Adipose tissue (tissue), 3 donors: Measurements from ENCODE around the gene THSD7B. TPM values are rescaled to one million over a fixed set of nuclear protein-coding genes. Genes with fewer than 3 reads are reported as not detected.

Experiments used
- H3K27ac ChIP-seq: one replicate; pipeline ENCODE4 v1.5.1; 2013; ENCODE audit warnings: low read depth, low read length
- WGBS, 3 donors: extraction: QIAGEN DNeasy Blood & Tissue Kit; methylation state at CpG; one replicate each; pipeline ENCODE4 v1.1.7; 2013; 5-methylcytosine and 5-hydroxymethylcytosine counted together
- polyA plus RNA-seq, 3 donors: library from polyadenylated mRNA; stranded (reverse); fragments of 200-250 nt; gene quantifications; one replicate each; pipeline ENCODE4 v1.2.3, GENCODE V29; 2013
- donor health status: healthy with polysubstance abuse.
- donor health status: Bipolar disorder and iron deficiency.
- donor health status: healthy.

Gene THSD7B
- polyA plus RNA-seq, 3 donors: 0.17 to 0.79 (median 0.34) TPM

DNA sequence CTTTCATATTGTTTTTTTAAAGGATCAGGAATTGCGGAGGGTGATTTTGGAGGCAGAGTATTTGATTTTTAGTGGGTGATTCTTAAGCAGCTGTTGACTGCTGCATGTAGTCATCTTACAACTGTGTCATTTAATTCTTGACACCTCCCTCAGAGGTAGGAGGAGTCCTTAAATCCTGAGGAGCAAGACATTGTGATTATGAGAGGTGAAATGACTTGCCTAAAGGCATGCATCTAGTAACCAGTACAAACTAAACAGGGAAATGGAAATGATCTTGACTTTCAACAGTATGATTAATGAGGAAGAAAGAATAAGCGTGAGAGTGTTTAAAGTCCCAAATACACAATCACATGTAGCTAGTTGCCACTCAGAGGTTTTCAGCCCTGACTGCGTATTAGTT lies 440.7 kb downstream of the THSD7B start:
- H3K27ac ChIP-seq: no peak overlapping the region

DNA sequence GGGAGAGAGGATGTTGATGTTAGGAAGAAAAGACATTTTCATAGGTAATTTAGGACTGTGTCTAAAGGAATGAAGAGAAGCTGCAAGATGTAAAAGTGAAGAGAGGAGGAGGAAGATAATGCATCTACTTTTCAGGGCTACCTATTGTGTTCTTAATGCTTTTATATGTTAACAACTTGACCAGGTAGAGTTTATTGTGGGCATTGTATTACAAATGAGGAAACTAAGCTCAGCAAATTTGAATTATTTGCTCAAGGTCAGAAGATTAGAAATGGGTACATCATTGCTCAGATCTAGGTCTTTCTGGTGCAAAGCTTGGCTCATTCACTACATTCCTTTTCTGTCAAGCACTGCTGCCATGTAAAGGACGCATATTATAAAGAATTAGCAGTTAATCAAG lies 441.7 kb downstream of the THSD7B start:
- WGBS, 3 donors: 44 to 87% (median 56%) methylated on average over 1 of the region's 1 CpG
- H3K27ac ChIP-seq: no peak overlapping the region

More for the DNA sequence above, 440.7 kb downstream of the THSD7B start:
- 67 to 87% (median 86%) methylated on average over 3 of the region's 3 CpGs for WGBS, 3 donors

DNA sequence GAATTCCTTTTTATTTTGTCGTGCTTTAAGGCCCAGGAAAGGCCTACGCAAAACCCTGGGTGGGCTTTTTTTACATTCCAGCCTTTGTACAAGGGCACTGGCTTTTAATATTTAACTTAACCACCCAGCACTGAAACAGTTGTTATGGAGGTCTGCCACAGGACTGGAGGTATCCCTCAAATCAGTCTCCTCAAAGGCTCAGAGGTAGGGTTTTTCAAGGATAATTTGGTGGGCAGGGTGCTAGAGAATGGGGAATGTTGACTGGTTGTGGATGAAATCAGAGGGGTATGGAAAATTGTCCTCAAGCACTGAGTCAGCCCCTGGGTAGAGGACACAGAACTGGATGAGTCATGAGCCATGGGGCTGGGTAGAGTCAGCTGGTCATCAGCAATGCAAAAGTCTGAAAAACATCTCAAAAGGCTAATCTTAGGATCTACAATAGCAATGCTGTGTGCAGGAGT lies 443.1 kb downstream of the THSD7B start:
- WGBS, 3 donors: 41 to 67% (median 56%) methylated on average over 2 of the region's 2 CpGs

DNA sequence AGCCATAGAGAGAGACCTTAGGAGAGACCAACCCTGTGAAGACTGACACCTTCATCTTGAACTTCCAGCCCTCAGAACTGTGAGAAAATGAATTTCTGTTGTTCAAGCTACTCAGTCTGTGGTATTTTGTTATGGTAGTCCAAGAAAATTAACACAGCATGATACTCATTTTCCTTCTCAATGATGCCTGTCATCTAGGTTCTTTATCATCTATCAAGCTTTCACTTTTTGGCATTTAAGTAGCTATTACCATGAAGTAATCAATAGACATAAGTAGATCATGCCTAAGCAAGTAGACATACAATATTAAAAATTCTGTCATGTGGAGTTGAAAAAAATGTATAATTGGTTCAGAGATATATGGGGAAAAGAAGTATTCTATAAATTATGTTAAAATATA lies 444.7 kb downstream of the THSD7B start:
- H3K27ac ChIP-seq: no peak overlapping the region

More for the DNA sequence above, 443.1 kb downstream of the THSD7B start:
- H3K27ac ChIP-seq: no peak overlapping the region

DNA sequence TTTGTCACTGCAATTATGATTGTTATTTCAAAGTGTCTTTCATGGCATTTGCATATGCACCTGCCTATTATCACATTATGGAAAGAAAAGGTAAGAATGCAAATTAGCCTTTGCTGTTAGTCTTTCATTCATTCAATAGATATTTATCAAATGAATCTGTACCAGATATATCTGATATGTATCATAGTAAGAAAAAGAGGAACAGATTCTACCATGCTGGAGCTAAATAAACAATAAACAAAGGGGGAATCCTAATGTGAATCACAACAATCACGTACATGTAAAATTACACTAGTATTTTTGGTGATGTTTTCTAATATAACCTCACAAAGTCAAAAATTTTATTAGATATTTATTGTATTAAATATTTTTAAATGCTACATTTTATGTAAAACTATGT lies 446.4 kb downstream of the THSD7B start:
- no peak overlapping the region for H3K27ac ChIP-seq
- WGBS, 3 donors: 85 to 96% (median 92%) methylated on average over 1 of the region's 1 CpG

DNA sequence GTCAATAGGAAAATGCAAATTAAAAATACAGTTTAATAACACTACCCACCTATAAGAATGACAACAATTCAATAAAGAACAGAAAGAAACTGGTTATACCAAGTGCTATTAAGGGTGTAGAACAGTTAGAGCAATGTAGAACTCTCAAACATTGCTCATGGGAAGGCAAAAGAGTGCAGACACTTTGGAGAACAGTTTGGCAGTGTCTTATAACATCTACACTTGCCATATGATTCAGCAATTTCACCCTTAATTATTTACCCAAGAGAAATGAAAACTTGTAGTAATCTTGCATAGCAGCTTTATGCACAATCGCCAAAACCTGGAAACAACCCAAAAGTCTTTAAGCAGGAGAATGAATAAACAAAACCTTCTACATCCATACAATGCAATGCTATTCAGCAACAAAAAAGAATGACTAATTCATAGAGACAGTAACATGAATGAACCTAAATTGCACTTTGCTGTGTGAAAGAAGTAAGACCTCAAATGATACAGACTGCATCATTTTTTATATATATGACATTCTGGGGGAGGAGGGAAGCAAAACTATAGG lies 455.2 kb downstream of the THSD7B start:
- WGBS, 3 donors: 38 to 64% (median 54%) methylated on average over 1 of the region's 1 CpG
- no peak overlapping the region for H3K27ac ChIP-seq

DNA sequence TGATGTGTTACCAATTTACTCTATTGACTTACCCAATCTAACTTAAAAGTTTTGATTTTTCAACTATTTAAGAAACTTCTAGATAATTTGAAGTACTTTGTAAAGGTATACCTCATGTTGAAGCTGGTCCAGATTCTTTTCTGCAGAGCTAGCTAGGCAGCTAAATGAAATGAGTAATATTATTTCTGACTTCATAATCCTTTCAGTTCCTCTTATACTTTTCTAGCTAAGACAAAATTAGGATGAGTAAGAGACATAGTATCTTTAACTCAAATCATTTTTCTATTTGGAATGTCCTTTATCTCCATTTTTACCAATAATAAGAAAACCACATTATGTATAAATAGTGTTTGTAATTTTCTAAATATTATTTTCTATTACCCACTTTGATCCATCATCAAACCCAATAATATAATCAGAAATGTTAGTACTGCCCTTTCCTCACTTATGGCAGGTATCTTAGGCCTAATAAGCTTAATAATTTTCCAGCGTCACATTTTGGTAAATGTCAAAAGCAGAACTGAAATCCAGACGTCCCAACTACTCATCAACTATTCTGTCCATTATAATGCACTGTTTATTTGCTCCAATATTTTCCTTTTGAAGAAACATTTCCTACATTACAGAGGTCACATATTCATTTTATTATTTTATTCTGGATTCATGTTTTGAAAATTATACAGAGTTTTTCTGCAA lies 456.6 kb downstream of the THSD7B start:
- WGBS, 3 donors: 57 to 77% (median 77%) methylated on average over 2 of the region's 2 CpGs
- H3K27ac ChIP-seq: no peak overlapping the region

DNA sequence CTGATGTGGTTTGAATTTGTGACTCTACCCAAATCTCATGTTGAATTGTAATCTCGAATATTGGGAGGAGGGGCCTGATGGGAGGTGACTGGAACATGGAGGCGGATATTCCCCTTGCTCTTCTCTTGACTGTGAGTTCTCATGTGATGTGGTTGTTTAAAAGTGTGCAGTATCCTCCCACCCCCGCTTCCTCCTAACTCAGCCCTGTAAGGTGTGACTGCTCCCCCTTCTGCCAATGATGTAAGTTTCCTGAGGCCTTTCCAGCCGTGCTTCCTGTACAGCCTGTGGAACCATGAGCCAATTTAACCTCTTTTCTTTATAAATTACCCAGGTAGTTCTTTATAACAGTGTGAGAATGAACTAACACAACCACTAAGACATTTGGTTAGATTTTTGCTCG lies 458.4 kb downstream of the THSD7B start:
- H3K27ac ChIP-seq: no peak overlapping the region
- WGBS, 3 donors: 74 to 77% (median 75%) methylated on average over 5 of the region's 5 CpGs

DNA sequence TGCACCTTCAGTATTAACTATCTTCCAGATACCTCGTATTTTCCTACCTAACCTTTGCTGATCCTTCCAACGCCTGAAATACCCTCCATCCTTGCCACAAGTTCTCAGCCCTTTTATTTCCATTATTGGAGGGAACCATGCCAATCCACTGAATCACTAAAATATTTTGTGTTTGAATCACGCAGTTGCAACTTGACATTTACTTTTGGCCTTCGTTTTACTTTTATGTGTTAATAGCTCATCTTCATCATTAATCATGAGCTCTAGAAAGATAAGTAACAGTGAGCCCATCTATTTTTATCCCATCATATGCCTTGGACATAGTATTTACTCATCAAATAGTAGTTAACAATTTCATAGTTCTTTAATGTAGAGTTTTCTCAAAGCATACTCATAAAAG lies 463.2 kb downstream of the THSD7B start:
- WGBS, 3 donors: 58 to 67% (median 58%) methylated on average over 4 of the region's 4 CpGs
- no peak overlapping the region for H3K27ac ChIP-seq

DNA sequence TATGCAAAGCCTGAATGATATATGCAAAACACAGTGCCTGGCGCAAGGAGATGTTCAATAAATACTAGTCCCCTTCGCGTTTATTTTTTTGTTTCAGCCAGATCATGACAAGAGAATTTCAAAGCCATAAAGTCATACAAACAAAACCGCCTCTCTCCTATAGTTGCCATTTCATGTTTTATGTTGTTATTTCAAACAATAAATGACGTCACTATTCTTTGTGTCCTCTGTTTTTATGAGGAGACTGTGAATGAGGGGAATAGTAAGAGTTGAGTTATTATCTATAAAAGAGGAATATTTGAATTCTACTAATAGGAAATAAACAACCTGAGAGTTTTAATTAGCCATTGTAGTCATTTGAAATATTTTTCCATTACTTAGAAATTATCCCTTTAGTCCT lies 464.5 kb downstream of the THSD7B start:
- no peak overlapping the region for H3K27ac ChIP-seq
- WGBS, 3 donors: 81 to 91% (median 85%) methylated on average over 5 of the region's 5 CpGs

DNA sequence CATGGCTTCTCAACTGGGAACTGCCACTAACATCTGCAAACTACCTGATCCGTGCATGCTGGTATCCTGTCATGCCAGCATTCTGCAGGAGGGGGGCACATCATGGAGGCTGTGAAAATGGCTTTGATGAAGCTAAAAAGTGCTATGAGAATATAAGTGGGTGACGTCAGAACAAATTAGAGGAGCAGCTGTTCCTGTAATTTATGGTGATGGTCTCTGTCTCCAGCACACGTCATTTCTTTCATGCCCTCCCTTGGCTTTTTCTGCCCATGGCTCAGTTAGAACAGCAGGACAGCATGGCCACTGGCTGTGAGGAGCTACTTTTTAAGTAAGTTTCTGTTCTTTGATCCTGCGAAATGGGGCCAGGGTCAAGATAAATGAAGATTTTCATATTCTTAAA lies 466.3 kb downstream of the THSD7B start:
- 68 to 72% (median 69%) methylated on average over 4 of the region's 4 CpGs for WGBS, 3 donors
- H3K27ac ChIP-seq: no peak overlapping the region

DNA sequence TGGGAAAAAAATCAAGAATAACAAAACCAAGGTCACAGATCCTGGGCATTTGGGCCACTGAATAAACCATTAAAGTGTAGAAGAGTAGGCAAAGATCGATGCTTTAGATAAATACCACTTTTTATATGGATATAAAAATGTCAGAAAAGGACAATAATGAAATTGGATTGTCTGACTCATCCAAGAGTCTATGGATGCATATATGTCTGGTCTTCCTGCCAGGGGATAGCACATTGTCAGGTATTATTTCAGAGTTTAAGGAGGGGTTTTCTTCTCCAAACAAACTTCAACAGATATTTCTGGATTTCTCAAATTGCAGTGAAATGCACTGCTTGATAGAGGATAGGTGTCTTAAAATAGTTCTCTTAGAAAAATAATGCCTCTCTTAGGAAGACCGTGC lies 466.7 kb downstream of the THSD7B start:
- WGBS, 3 donors: 69 to 87% (median 85%) methylated on average over 2 of the region's 2 CpGs
- H3K27ac ChIP-seq: no peak overlapping the region

DNA sequence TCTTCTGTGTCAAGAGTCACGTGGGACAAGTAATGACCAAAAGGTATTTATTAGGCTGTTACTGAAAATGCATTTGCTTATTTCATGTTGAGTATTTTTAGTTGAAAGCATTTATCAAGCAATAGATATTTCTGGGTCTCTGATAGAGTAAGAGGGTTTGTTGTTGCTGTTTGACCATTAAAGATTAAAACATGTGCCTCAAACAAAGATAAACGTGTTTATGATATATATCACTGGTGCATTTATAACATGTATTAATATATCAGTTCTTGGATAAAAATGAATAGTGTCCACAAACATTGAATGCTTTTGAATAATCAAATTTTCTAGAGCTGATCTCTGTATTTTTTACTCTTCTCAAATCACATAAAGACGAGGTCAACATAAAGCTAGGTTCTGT lies 467.7 kb downstream of the THSD7B start:
- no peak overlapping the region for H3K27ac ChIP-seq
- WGBS, 3 donors: 68 to 85% (median 82%) methylated on average over 3 of the region's 3 CpGs

DNA sequence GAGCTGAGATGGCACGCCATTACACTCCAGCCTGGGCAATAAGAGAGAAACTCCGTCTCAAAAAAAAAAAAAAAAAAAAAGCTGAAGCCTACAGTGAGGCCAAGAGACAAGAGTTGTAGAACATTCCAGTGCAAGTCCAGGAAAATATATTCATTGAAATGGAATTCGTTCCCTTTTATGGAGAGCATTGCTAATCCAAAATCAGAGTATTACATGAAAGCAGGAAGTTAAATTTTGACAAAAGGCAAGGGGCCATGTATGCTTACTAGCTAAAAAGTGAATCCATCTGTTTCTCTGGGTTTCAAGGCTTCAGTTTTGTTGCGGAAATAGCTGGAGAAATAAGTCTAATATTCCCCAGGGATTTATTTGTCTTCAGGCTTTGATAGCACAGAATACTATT lies 471.7 kb downstream of the THSD7B start:
- H3K27ac ChIP-seq: no peak overlapping the region
- WGBS, 3 donors: 52 to 62% (median 60%) methylated on average over 4 of the region's 4 CpGs

DNA sequence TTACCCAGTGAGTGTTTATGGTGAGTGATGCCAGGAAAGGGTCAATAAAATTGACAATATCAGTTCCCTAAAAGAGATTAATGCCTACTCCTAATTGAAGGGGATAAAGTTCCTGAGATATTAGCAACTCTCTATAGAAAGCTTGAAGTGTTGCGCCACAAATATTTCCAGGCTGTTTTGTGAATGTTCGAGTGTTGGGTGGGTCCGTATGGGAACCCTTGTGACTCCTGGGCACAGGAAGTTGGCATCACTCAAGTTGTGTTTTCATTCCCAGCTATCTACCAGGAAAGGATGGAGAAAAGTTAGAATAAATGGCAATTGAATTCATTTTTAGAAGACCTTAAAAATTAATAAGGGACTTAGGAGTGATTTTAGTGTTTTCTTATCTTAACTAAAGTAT lies 472.7 kb downstream of the THSD7B start:
- no peak overlapping the region for H3K27ac ChIP-seq
- 81 to 94% (median 90%) methylated on average over 3 of the region's 3 CpGs for WGBS, 3 donors

DNA sequence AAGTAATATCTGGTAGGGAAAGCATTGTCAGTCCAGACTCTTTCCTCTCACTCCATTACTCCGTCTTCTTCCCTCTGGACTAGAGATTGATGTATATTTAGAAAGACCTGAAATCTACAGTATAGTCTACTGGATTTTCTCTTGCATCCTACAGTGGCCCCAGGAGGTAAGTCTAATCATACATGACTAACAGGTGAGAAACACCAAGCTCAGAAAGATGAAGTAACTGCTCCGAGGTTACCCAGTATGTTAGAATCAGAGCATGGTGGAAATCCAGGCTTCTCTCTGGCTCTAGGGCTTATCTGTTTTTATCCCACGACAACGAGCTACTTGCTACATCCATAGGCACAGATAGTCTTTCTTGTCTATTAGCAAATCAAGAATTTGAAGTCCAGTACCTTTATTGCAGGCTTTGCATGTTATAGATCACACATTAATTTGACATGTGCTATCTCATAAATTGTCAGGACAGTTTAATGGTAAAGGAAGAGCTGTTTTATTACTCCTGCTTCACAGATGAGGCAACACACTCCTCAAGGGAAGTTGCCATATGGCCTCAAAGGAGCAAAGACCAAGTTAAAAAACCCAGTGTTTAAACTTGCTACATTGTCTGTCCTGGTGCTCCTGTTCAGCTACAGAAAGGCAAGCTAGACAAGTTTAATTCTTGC lies 484.3 kb downstream of the THSD7B start:
- WGBS, 3 donors: 65 to 72% (median 68%) methylated on average over 4 of the region's 4 CpGs

DNA sequence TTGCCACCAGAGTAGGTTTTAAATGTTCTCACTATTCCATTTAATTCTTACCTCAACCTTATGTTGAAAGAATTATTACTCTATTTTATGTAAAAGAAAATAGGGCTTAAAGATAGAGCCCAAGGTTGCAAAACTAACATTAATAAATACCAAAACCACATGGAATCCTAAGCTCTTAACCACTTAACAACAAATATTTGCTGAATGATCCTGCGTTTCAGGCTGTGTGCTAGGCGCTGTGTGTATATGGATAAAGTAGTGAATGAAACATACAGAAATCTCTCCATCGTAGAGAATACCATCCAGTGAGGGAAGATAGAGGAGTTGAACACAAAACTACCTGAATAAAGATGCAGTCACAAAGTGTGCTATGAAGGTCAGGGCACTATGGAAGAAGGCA lies 485.1 kb downstream of the THSD7B start:
- WGBS, 3 donors: 67 to 93% (median 85%) methylated on average over 3 of the region's 3 CpGs
- H3K27ac ChIP-seq: no peak overlapping the region

More for the DNA sequence above, 484.3 kb downstream of the THSD7B start:
- H3K27ac ChIP-seq: no peak overlapping the region

DNA sequence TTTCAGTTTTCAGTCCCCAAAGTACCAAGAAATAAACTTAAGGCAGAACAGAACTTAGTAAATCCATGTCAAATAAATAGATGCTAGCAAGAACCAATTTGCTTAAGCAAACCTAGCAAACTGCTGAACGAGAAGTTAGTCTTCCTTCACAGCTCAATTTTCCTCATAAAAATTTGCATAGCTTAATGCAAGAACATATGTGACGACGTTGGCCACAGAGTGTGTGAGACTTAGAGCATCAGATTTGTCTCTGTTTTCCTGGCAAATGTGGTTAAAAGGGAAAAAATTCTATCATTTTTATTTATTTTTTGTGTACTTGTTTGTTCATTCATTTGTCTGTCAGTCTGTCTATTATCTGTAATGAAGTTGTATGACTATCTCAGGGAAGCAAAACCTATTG lies 485.7 kb downstream of the THSD7B start:
- WGBS, 3 donors: 74 to 83% (median 76%) methylated on average over 3 of the region's 3 CpGs

DNA sequence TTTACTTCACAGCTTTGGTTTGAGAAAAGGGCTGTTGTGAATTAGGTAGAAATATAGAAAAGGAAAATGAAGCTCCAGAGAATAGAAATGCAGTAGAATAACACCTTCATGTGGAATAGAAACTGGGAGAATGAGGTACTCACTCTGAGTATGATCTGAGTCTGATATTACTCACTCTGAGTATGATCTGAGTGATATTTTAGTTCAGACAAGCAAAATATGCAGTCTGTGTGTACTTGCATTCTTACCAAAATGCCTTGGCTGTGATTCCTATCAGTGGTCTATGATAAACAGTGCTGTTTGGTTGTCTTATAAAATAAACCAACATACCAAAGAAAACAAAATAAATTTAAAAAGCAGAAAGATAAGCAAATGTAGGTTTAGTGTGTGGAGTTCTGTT lies 487.6 kb downstream of the THSD7B start:
- H3K27ac ChIP-seq: no peak overlapping the region

More for the DNA sequence above, 485.7 kb downstream of the THSD7B start:
- H3K27ac ChIP-seq: no peak overlapping the region

DNA sequence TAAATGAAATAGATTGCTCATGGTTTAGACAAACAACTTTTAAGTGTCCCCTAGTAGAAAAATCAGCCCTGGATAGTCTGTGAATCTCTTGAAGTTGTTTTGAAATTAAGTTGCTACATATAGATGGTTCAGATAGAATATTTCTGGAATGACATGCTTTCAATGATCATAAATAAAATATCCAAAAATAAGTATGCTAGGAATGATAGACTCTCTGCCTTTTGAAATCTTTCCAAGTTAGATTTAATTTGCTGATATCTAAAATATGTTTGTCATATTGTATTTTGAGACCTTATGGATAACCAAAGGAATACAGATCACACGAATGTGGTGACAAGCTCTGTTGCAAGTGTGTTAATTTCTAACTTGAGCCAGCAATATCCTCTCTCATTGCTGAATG lies 488.7 kb downstream of the THSD7B start:
- no peak overlapping the region for H3K27ac ChIP-seq
- 33 to 79% (median 74%) methylated on average over 1 of the region's 1 CpG for WGBS, 3 donors
